Prostate gland (tissue), 2 donors: ENCODE measurements around the gene STS. TPM values are rescaled to one million over a fixed set of nuclear protein-coding genes. Genes with fewer than 3 reads are reported as not detected.
A peak's percentile ranks its signal among the peaks of the same experiment; 100 is the strongest.

Source experiments
- DNase-seq: peaks from one replicate; pipeline ENCODE4 v3.0.0-alpha.2; 2019; ENCODE audit warnings: low spot score
- H3K27ac ChIP-seq, 2 donors: fragments of 200-600 bp; sonication (generic); 2 replicates each; pipeline ENCODE4 v1.5.1; 2017 to 2019
- H3K27me3 ChIP-seq: fragments of 200-600 bp; sonication (generic); replicated peaks from 2 replicates; pipeline ENCODE4 v1.5.1; 2019; ENCODE audit not compliant: insufficient read depth
- H3K36me3 ChIP-seq, 2 donors: fragments of 200-600 bp; sonication (generic); 1 replicate in 1 of 2; 2 replicates in 1 of 2; pipeline versions ENCODE4 v1.5.1 to v1.8.1; 2017 to 2019
- H3K4me1 ChIP-seq: fragments of 200-600 bp; sonication (generic); replicated peaks from 2 replicates; pipeline ENCODE4 v1.5.1; 2019
- H3K4me3 ChIP-seq, 2 donors: fragments of 200-600 bp; sonication (generic); 2 replicates each; pipeline ENCODE4 v1.5.1; 2017 to 2019
- H3K9me3 ChIP-seq: fragments of 200-600 bp; sonication (generic); 2 replicates; pipeline ENCODE4 v1.5.1; 2017
- CTCF ChIP-seq, 4 experiments: fragments of 200-600 bp in 2 of 4; fragments of 450-650 bp in 2 of 4; sonication (generic) in 2 of 4; IDR thresholded peaks; 1 replicate in 3 of 4; 2 replicates in 1 of 4; pipeline ENCODE4 v1.5.1; 2016 to 2019; ENCODE audit warnings: antibody characterized with exemption in 4 of 4, mild to moderate bottlenecking in 2 of 4, moderate library complexity in 2 of 4
- POLR2A ChIP-seq: fragments of 450-650 bp; IDR thresholded peaks from one replicate; pipeline ENCODE4 v1.6.1; 2016; ENCODE audit warnings: antibody characterized with exemption, mild to moderate bottlenecking
- POLR2AphosphoS5 ChIP-seq: sonication (generic); formaldehyde crosslinking; IDR thresholded peaks from one replicate; pipeline ENCODE4 v1.6.1; 2017; ENCODE audit warnings: antibody characterized with exemption
- WGBS: methylation state at CpG from one replicate; pipeline ENCODE4 v1.1.5; 2018; 5-methylcytosine and 5-hydroxymethylcytosine counted together
- intact Hi-C: fragments of 100-400 bp; cut with DNase I; formaldehyde crosslinking; loops from one replicate; pipeline ENCODE4 v1.14.2; 2022
- total RNA-seq, 2 donors: library from RNA; depleted of rRNA; stranded (reverse); fragments of >200 nt; gene quantifications; one replicate each; pipeline ENCODE4 v1.1.0, GENCODE V29; 2016

Gene STS
- total RNA-seq, 2 donors from 2014 or later, result 9.8 to 10.0 TPM

GRCh38 chrX:7132335-7133049 lies 15.0 kb upstream of the STS start:
- 53% methylated on average over 3 of the region's 3 CpGs for WGBS
- intact Hi-C loops, result no loop called here
- H3K4me1 ChIP-seq, result no peaks in the 10 kb centered on the region
- peak; percentile 86 for DNase-seq
- H3K27ac ChIP-seq, result peak overlapping the region; percentile 33 to 66
- TF ChIP-seq CTCF (IDR thresholded peaks at IDR 0.05) (peak in 3 of 4 experiments; percentile 53 to 72 (median 58)), POLR2AphosphoS5 (peak; percentile 88), POLR2A (no peak)
- no peaks in the 10 kb centered on the region for H3K9me3 ChIP-seq
- no peak overlapping the region for H3K4me3 ChIP-seq
- no peaks in the 10 kb centered on the region for H3K36me3 ChIP-seq
- no peaks in the 10 kb centered on the region for H3K27me3 ChIP-seq

- no peaks in the 10 kb centered on the region for H3K36me3 ChIP-seq
- no peaks in the 10 kb centered on the region for H3K4me1 ChIP-seq
- WGBS, result 58% methylated on average over 5 of the region's 8 CpGs
- no peaks in the 10 kb centered on the region for H3K27me3 ChIP-seq
- H3K4me3 ChIP-seq, result no peak overlapping the region
- intact Hi-C loops, result no loop called here
- H3K27ac ChIP-seq, result peak overlapping the region; percentile 33 to 66
- no peak for DNase-seq
- TF ChIP-seq POLR2A (no peak), POLR2AphosphoS5 (no peak), CTCF (IDR thresholded peaks at IDR 0.05) (no peak)
- H3K9me3 ChIP-seq, result no peaks in the 10 kb centered on the region
Observed at GRCh38 chrX:7133050-7133440, 14.5 kb upstream of the STS start.

GRCh38 chrX:7134981-7135380 lies 12.5 kb upstream of the STS start:
- WGBS, result 100% methylated on average over 2 of the region's 2 CpGs
- H3K27me3 ChIP-seq, result no peaks in the 10 kb centered on the region
- TF ChIP-seq POLR2AphosphoS5, result no peak
- no peak for TF ChIP-seq CTCF (IDR thresholded peaks at IDR 0.05)
- H3K27ac ChIP-seq, result no peak overlapping the region
- no peaks in the 10 kb centered on the region for H3K36me3 ChIP-seq
- H3K4me1 ChIP-seq, result no peaks in the 10 kb centered on the region
- H3K9me3 ChIP-seq, result no peaks in the 10 kb centered on the region
- DNase-seq, result no peak
- H3K4me3 ChIP-seq, result no peak overlapping the region
- intact Hi-C loops, result no loop called here

- Histone ChIP-seq H3K36me3 (no peaks in the 10 kb centered on the region), H3K4me1 (no peaks in the 10 kb centered on the region), H3K27me3 (no peaks in the 10 kb centered on the region), H3K27ac (no peak overlapping the region), H3K9me3 (no peaks in the 10 kb centered on the region), H3K4me3 (no peak overlapping the region)
- no peak for DNase-seq
- 91% methylated on average over 9 of the region's 9 CpGs for WGBS
- TF ChIP-seq POLR2AphosphoS5, result no peak
- TF ChIP-seq POLR2A, result no peak
- no peak for TF ChIP-seq CTCF (IDR thresholded peaks at IDR 0.05)
- intact Hi-C loops, result no loop called here
Observed at GRCh38 chrX:7139202-7140081, 8.1 kb upstream of the STS start.
